RPMI8226 (cell line): ENCODE data around the gene GON4L.
"Not testable (repeated sequence)": the region's sequence is repeated elsewhere in the genome, so short reads cannot be mapped to it uniquely, and the experiment has no call there.

Experiments used
- DNase-seq: peaks from one replicate; pipeline ENCODE4 v3.0.0-alpha.2; 2015

The GON4L gene

GRCh38 chr1:155741908-155742307, 115.1 kb downstream of the GON4L start:
- no peak for DNase-seq

GRCh38 chr1:155740995-155741394, 116.0 kb downstream of the GON4L start:
- no peak for DNase-seq

GRCh38 chr1:155729031-155729898, 127.7 kb downstream of the GON4L start:
- DNase-seq = peak; percentile 65

- no peak for DNase-seq
Observed at GRCh38 chr1:155725142-155725541, 131.9 kb downstream of the GON4L start.

- DNase-seq = no peak
Observed at GRCh38 chr1:155719703-155720102, 137.3 kb downstream of the GON4L start.

- DNase-seq = not testable (repeated sequence)
Observed at GRCh38 chr1:155718524-155719115, 138.4 kb downstream of the GON4L start.

- DNase-seq = peak; percentile 30
Observed at GRCh38 chr1:155717041-155717440, 140.0 kb downstream of the GON4L start.

- DNase-seq = no peak
Observed at GRCh38 chr1:155715777-155716176, 141.2 kb downstream of the GON4L start.

GRCh38 chr1:155715056-155715455, 142.0 kb downstream of the GON4L start:
- not testable (repeated sequence) for DNase-seq

- no peak for DNase-seq
Observed at GRCh38 chr1:155713075-155713474, 143.9 kb downstream of the GON4L start.

- peak; percentile 12 for DNase-seq
Observed at GRCh38 chr1:155712636-155713035, 144.4 kb downstream of the GON4L start.

- DNase-seq = not testable (repeated sequence)
Observed at GRCh38 chr1:155711457-155711856, 145.6 kb downstream of the GON4L start.

- DNase-seq = no peak
Observed at GRCh38 chr1:155709391-155709790, 147.6 kb downstream of the GON4L start.

GRCh38 chr1:155706139-155706538, 150.9 kb downstream of the GON4L start:
- no peak for DNase-seq

GRCh38 chr1:155704414-155704813, 152.6 kb downstream of the GON4L start:
- DNase-seq = not testable (repeated sequence)

GRCh38 chr1:155703216-155703615, 153.8 kb downstream of the GON4L start:
- no peak for DNase-seq

GRCh38 chr1:155701675-155702074, 155.3 kb downstream of the GON4L start:
- DNase-seq = peak; percentile 67
